Esophagus muscularis mucosa (tissue), 3 donors: ENCODE measurements around the gene PPP1R12B.

Source experiments
- POLR2AphosphoS5 ChIP-seq, 2 donors: sonication (generic); formaldehyde crosslinking; IDR thresholded peaks; one replicate each; pipeline ENCODE4 v1.6.1; 2017; ENCODE audit warnings: antibody characterized with exemption in 2 of 2
- TF ChIP-seq, protein P1 (sequence below), 3 experiments: fragments of 200-600 bp in 2 of 3; fragments of 450-650 bp in 1 of 3; sonication (generic) in 2 of 3; IDR thresholded peaks; one replicate each; pipeline ENCODE4 v1.5.1; 2017 to 2019; ENCODE audit warnings: antibody characterized with exemption in 3 of 3, mild to moderate bottlenecking in 2 of 3, moderate library complexity in 1 of 3

DNA sequence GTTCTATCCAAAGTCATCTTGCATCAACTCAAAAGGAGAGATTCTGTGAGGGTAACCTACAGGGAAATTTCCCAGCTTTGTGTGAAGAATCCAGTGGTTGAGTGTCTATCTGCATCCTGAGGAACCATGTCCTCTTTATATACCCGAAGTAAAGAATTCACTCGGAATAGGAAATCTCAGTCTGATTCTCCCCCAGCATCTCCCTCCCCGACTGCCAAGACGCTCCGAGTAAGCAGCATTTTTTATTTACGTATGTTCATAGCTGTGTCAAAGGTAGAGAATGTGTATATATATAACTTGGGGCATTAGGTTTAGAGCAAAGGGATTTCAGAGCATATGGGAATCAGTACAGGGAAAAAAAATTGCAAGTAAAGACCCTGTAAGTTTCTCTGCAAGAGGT lies 191.5 kb downstream of the PPP1R12B start:
- no peak for TF ChIP-seq POLR2AphosphoS5 (IDR thresholded peaks at IDR 0.05)
- TF ChIP-seq, protein P1, sequence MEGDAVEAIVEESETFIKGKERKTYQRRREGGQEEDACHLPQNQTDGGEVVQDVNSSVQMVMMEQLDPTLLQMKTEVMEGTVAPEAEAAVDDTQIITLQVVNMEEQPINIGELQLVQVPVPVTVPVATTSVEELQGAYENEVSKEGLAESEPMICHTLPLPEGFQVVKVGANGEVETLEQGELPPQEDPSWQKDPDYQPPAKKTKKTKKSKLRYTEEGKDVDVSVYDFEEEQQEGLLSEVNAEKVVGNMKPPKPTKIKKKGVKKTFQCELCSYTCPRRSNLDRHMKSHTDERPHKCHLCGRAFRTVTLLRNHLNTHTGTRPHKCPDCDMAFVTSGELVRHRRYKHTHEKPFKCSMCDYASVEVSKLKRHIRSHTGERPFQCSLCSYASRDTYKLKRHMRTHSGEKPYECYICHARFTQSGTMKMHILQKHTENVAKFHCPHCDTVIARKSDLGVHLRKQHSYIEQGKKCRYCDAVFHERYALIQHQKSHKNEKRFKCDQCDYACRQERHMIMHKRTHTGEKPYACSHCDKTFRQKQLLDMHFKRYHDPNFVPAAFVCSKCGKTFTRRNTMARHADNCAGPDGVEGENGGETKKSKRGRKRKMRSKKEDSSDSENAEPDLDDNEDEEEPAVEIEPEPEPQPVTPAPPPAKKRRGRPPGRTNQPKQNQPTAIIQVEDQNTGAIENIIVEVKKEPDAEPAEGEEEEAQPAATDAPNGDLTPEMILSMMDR (IDR thresholded peaks at IDR 0.05) = no peak
